ENCODE measurements around the gene PLAU.
"Not testable (repeated sequence)": the region's sequence is repeated elsewhere in the genome, so short reads cannot be mapped to it uniquely, and the experiment has no call there.

Gene PLAU

DNA sequence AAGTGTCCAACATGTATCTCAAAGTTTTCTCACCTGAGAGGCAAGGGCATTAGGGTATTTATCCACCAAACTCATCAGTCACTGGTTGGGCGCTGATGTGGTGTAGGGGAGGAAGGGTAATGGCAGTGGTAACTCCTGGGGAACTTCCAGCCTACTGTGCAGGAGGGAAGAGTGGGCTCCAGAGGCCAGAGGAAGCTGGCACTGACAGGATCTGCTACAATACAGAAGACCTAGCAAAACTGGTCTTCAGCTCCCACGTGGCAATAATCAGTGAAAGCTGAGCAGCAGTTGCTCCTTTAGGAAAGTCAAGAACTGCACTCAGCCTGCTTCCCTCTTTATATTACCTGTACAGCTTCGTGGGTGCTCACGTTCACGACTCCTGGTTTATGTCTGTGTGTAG is 19.4 kb upstream of the PLAU start:
- H3K4me3 ChIP-seq (replicated peaks in 1 of 2; ENCODE audit: low read depth in 2 of 2, low read length in 2 of 2): no peak overlapping the region
- DNase-seq (ENCODE audit: low read depth in 2 of 2): no peak
- TF ChIP-seq, protein P1, sequence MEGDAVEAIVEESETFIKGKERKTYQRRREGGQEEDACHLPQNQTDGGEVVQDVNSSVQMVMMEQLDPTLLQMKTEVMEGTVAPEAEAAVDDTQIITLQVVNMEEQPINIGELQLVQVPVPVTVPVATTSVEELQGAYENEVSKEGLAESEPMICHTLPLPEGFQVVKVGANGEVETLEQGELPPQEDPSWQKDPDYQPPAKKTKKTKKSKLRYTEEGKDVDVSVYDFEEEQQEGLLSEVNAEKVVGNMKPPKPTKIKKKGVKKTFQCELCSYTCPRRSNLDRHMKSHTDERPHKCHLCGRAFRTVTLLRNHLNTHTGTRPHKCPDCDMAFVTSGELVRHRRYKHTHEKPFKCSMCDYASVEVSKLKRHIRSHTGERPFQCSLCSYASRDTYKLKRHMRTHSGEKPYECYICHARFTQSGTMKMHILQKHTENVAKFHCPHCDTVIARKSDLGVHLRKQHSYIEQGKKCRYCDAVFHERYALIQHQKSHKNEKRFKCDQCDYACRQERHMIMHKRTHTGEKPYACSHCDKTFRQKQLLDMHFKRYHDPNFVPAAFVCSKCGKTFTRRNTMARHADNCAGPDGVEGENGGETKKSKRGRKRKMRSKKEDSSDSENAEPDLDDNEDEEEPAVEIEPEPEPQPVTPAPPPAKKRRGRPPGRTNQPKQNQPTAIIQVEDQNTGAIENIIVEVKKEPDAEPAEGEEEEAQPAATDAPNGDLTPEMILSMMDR (IDR thresholded peaks at IDR 0.05; ENCODE audit: low read depth, low read length): no peak

DNA sequence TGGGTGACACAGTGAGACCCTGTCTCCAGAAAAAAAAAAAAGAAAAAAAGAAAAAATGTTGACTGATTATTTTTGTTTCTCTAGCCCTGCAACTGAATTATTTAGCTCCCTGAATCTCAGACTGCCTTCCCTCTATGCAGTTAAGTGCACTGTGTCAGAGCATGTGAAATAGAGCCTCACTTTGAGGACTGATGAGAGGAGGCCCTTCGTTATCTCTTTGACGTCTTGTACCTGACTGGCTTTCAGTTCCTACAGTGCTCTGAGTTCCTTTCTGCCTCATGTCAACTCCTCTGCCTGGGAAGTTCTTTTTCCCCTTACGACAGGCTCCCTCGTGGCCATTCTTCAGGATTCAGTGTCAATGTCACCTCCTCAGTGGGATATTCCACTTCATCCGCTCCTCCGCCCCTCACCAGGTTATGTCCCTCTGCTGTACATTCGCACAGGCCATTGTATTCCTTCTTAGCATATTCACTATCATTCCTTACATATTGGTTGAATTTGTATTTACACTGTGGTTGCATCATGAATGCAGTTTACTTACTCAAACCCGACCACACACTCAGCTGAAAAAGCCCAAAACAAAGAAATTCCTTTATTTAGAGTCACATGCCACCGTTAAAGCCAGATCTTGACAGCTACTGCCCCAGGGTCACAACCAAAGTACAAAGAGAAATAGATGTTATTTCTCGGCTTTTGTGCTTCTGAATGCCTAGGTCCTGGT is 18.5 kb upstream of the PLAU start:
- TF ChIP-seq, protein P1 (IDR thresholded peaks at IDR 0.05; ENCODE audit: low read depth, low read length): no peak
- peak; percentile 73 to 76 for DNase-seq (ENCODE audit: low read depth in 2 of 2)
- H3K4me3 ChIP-seq (replicated peaks in 1 of 2; ENCODE audit: low read depth in 2 of 2, low read length in 2 of 2): no peak overlapping the region

DNA sequence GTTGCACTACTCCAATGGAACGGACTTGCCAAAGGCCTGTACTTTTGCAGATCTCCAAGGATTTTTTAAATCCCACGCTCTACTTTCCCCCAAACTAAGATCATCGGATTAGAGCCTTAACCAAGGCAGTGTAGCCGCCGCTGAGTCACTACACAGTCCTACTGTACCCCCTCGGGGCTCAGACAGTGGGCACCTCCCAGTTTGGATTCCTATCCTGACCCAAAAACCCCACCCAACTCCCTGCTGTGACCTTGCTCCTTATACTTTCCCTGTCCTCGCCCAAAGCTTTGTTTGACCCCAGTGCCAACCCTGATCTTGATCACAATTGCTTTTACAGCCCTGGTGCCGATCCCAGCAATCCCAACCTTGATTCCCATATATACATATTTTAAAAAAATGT is 17.5 kb upstream of the PLAU start:
- no peak for DNase-seq (ENCODE audit: low read depth in 2 of 2)
- TF ChIP-seq, protein P1 (IDR thresholded peaks at IDR 0.05; ENCODE audit: low read depth, low read length): no peak
- no peak overlapping the region for H3K4me3 ChIP-seq (replicated peaks in 1 of 2; ENCODE audit: low read depth in 2 of 2, low read length in 2 of 2)

DNA sequence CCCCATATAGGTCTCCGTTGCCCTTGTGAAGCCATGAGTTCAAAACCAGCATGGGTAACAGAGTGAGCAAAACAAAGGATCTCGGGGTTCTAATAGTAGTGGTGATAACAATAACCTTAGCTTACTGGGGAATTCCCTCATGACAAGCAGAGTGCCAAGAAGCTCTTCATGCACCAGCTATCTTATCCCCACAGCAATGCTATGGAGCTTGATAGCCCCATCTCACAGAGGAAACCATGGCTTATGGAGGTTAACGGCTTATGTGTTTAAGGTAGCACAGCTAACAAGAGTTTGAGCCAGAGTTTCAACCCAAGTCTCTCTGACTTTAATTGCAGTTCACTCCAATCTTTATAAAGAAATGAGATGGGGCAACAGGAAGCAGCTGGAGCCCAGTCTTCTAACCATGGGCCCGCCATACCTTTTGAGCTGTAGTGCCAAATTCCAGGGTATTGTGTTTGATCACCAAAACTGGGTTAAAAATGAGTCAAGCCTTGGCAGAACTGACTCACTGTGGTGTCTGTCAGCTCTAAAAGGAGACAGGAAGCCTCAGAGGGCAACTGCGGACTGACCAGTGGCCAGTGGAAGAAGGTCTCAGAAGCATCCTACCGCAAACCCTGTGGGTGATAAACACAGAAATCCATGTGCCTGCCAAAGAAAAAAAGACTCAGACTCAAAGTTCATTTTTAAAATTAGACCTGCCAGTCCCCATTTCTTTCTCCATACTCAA is 16.5 kb upstream of the PLAU start:
- TF ChIP-seq, protein P1 (IDR thresholded peaks at IDR 0.05; ENCODE audit: low read depth, low read length): no peak
- no peak overlapping the region for H3K4me3 ChIP-seq (replicated peaks in 1 of 2; ENCODE audit: low read depth in 2 of 2, low read length in 2 of 2)
- DNase-seq (ENCODE audit: low read depth in 2 of 2): peak; percentile 85 to 95

DNA sequence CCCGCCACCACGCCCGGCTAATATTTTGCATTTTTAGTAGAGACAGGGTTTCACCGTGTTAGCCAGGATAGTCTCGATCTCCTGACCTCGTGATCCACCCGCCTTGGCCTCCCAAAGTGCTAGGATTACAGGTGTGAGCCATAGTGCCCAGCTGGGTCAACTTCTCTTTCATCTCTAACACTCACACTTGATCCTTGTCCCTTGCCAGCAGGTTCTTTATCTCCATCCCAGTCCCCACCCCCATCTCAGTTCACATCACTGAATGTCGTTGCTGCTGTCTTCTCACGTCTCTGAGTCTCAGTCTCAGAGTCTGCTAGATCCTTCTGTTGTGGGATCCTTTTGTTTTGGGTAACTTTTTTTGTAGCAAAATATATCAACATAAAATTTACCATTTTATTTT is 15.6 kb upstream of the PLAU start:
- not testable (repeated sequence) for H3K4me3 ChIP-seq (replicated peaks in 1 of 2; ENCODE audit: low read depth in 2 of 2, low read length in 2 of 2); DNase-seq (ENCODE audit: low read depth in 2 of 2)

DNA sequence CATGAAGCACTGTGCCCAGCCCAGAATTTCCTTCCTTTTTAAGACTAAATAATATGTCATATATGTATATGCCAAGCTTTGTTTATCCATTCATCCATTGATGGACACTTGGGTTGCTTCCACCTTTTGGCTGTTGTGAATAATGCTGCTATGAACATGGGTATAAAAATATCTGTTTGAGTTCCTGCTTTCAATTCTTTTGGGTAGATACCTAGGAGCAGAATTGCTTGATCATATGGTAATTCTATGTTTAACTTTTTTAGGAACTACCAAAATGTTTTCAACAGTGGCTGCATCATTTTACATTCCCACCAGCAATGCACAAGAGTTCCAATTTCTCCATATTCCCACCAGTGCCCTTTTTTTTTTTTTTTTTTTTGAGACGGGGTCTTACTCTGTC is 13.2 kb upstream of the PLAU start:
- H3K4me3 ChIP-seq (replicated peaks in 1 of 2; ENCODE audit: low read depth in 2 of 2, low read length in 2 of 2): no peak overlapping the region
- TF ChIP-seq, protein P1 (IDR thresholded peaks at IDR 0.05; ENCODE audit: low read depth, low read length): no peak
- no peak for DNase-seq (ENCODE audit: low read depth in 2 of 2)

DNA sequence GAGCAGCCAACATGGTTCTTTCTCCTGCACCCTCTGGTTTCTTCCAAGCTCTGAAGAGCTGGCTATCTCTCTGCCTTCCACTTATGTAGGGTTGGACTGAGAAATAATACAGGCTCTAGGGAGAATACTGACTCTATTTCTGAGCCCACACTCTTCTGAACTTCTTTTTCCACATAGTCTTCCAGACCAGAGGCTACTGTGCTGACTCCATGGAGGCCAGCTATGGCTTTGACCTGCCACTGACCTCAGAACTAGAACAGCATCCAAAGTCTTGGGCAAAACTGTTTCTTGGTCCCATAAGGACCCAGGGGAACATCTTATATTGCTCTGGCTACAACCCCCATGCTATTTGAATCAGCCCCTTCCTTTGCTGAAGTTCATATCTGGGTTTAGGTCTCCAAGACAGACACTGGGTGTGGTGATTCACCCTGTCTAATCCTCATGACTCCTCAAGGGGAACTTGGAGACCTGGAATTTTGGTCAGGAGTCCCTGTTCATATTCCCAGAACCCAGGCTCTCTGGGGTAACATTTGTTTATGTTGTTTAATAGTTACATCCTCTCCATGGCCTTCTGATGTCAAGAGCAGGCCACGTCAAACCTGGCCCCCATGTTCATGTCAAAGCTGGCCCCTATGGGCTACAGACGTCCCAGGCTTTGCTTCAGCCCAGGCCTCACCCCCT is 12.1 kb upstream of the PLAU start:
- TF ChIP-seq, protein P1 (IDR thresholded peaks at IDR 0.05; ENCODE audit: low read depth, low read length): no peak
- no peak overlapping the region for H3K4me3 ChIP-seq (replicated peaks in 1 of 2; ENCODE audit: low read depth in 2 of 2, low read length in 2 of 2)
- DNase-seq (ENCODE audit: low read depth in 2 of 2): no peak

Measured in cardiac fibroblast (primary cell).